K562 (cell line): ENCODE results near the gene RNF150. TPM values are rescaled to one million over a fixed set of nuclear protein-coding genes. Genes with fewer than 3 reads are reported as not detected.

Experiments
- ATAC-seq: fragments of 200-7000 bp; cut with Tn5 transposase; 3 replicates; pipeline ENCODE4 v1.9.1; 2020; ENCODE audit warnings: moderate library complexity
- BruUV-seq: library from RNA; stranded (reverse); fragments of 400-500 nt; replicated peaks from 2 replicates; lab custom pipeline; 2021; lab: Mats Ljungman, UMichigan
- CTCF ChIA-PET: fragments of 300-600 bp; formaldehyde crosslinking; extraction: SDS; loops from one replicate; lab custom pipeline; 2021; ENCODE audit warnings: low intra/inter-chr PET ratio; lab: Yijun Ruan, JAX
- POLR2A ChIA-PET: fragments of 300-600, 350-650 bp; sonication (Branson Sonifier 250); formaldehyde crosslinking; extraction: SDS; loops from one replicate; lab custom pipeline; 2021; ENCODE audit warnings: antibody characterized with exemption, inconsistent platforms; lab: Yijun Ruan, JAX
- DNase-seq, 4 experiments: peaks; one replicate each; pipeline versions ENCODE4 v3.0.0 to v3.0.0-alpha.2; 2011 to 2018; ENCODE audit warnings: low spot score in 3 of 4, mixed read lengths in 3 of 4; ENCODE audit errors: extremely low read depth in 1 of 4
- FAIRE-seq: peaks from 2 replicates; lab custom pipeline; 2011; peaks lifted over from hg19 to GRCh38; lab: Jason Lieb, UNC
- H2AFZ ChIP-seq: 2 replicates; pipeline ENCODE4 v1.6.0; 2011; ENCODE audit warnings: low read depth, low read length, control low read depth, inconsistent platforms
- H3K27ac ChIP-seq: fragments of 200-600 bp; 3 replicates; pipeline ENCODE4 v1.8.0; 2011; ENCODE audit warnings: low read depth, mild to moderate bottlenecking, control low read depth, inconsistent platforms, low read length, moderate library complexity, mixed read lengths; ENCODE audit errors: extremely low read depth
- H3K27me3 ChIP-seq, 2 experiments: fragments of 300-600 bp in 1 of 2; 2 replicates in 1 of 2; 3 replicates in 1 of 2; pipeline versions ENCODE4 v1.6.0 to v1.8.0; 2011; ENCODE audit warnings: inconsistent platforms in 2 of 2, low read length in 2 of 2, mild to moderate bottlenecking in 1 of 2, mixed read lengths in 1 of 2, moderate library complexity in 1 of 2; ENCODE audit not compliant: control insufficient read depth in 2 of 2, insufficient read depth in 2 of 2
- H3K36me3 ChIP-seq: fragments of 300-600 bp; 3 replicates; pipeline ENCODE4 v1.8.0; 2011; ENCODE audit warnings: mild to moderate bottlenecking, low read length, inconsistent platforms; ENCODE audit not compliant: control insufficient read depth, insufficient read depth
- H3K4me1 ChIP-seq, 2 experiments: fragments of 200-600 bp in 1 of 2; replicated peaks in 1 of 2; 2 replicates in 1 of 2; 3 replicates in 1 of 2; pipeline versions ENCODE4 v1.5.1 to v1.8.0; 2011; ENCODE audit warnings: inconsistent platforms in 2 of 2, low read length in 2 of 2, mild to moderate bottlenecking in 1 of 2, mixed read lengths in 1 of 2, moderate library complexity in 1 of 2; ENCODE audit not compliant: control insufficient read depth in 2 of 2, insufficient read depth in 2 of 2
- H3K4me2 ChIP-seq: 2 replicates; pipeline ENCODE4 v1.6.1; 2011; ENCODE audit warnings: low read length, control low read depth, inconsistent platforms, mixed read lengths; ENCODE audit not compliant: insufficient read depth
- H3K4me3 ChIP-seq: fragments of 200-600 bp; sonication (generic), shearing (Covaris generic); 2 replicates; pipeline ENCODE4 v1.5.1; 2016; ENCODE audit warnings: control low read depth, inconsistent platforms
- H3K79me2 ChIP-seq: fragments of 200-600 bp; 3 replicates; pipeline ENCODE4 v1.8.0; 2011; ENCODE audit warnings: low read length, inconsistent platforms; ENCODE audit not compliant: control insufficient read depth, insufficient read depth
- H3K9ac ChIP-seq, 2 experiments: 2 replicates each; pipeline versions ENCODE4 v1.6.0 to v1.6.1; 2011; ENCODE audit warnings: low read depth in 2 of 2, low read length in 2 of 2, control low read depth in 1 of 2, inconsistent platforms in 1 of 2, mild to moderate bottlenecking in 1 of 2, mixed read lengths in 1 of 2; ENCODE audit not compliant: insufficient read depth in 1 of 2
- H3K9me1 ChIP-seq: one replicate; pipeline ENCODE4 v1.6.0; 2011; ENCODE audit warnings: inconsistent platforms, mild to moderate bottlenecking, low read length, moderate library complexity; ENCODE audit not compliant: control insufficient read depth, insufficient read depth
- H3K9me3 ChIP-seq: replicated peaks from 2 replicates; pipeline ENCODE4 v1.5.1; 2011; ENCODE audit warnings: low read depth, low read length, inconsistent platforms; ENCODE audit not compliant: control insufficient read depth, insufficient read depth
- H4K20me1 ChIP-seq: replicated peaks from 2 replicates; pipeline ENCODE4 v1.6.1; 2011; ENCODE audit warnings: low read length, inconsistent platforms, mixed read lengths; ENCODE audit not compliant: control insufficient read depth, insufficient read depth
- BRF2 ChIP-seq: IDR thresholded peaks from 3 replicates; pipeline ENCODE4 v1.6.1; 2011; ENCODE audit warnings: borderline replicate concordance, mild to moderate bottlenecking; ENCODE audit not compliant: insufficient read length, insufficient read depth
- CC2D1A ChIP-seq: fragments of 450-650 bp; IDR thresholded peaks from 2 replicates; pipeline ENCODE4 v1.6.1; 2017; ENCODE audit warnings: mild to moderate bottlenecking
- FOXJ2 ChIP-seq: fragments of 200-800 bp; sonication (Bioruptor generic); IDR thresholded peaks from 2 replicates; pipeline ENCODE4 v1.6.1; 2016; ENCODE audit warnings: missing genetic modification characterization, missing compliant biosample characterization
- FOXM1 ChIP-seq, 2 experiments: fragments of 450-650 bp in 1 of 2; sonication (generic) in 1 of 2; formaldehyde crosslinking in 1 of 2; IDR thresholded peaks; 2 replicates each; pipeline versions ENCODE4 v1.6.1 to v1.9.0; 2017 to 2022; ENCODE audit warnings: low read depth in 2 of 2, mild to moderate bottlenecking in 2 of 2, missing genetic modification reagents in 1 of 2, moderate library complexity in 1 of 2
- KDM4B ChIP-seq, 2 experiments: fragments of 450-650 bp in 1 of 2; sonication (generic) in 1 of 2; IDR thresholded peaks; 2 replicates each; pipeline ENCODE4 v1.6.1; 2016 to 2017; ENCODE audit warnings: borderline replicate concordance in 2 of 2, antibody characterized with exemption in 1 of 2, low read depth in 1 of 2, mild to moderate bottlenecking in 1 of 2
- KHSRP ChIP-seq: fragments of 450-650 bp; IDR thresholded peaks from 2 replicates; pipeline ENCODE4 v1.6.1; 2017
- RBM22 ChIP-seq: fragments of 200-400 bp; formaldehyde crosslinking; IDR thresholded peaks from 2 replicates; pipeline ENCODE4 v1.6.1; 2018; ENCODE audit warnings: low read length, low read depth; ENCODE audit not compliant: poor library complexity, severe bottlenecking
- SMAD3 ChIP-seq: fragments of 450-650 bp; formaldehyde crosslinking; conservative IDR thresholded peaks from 2 replicates; pipeline ENCODE4 v1.4.0; 2020; ENCODE audit warnings: mild to moderate bottlenecking
- SRSF7 ChIP-seq: fragments of 200-400 bp; formaldehyde crosslinking; optimal IDR thresholded peaks from 2 replicates; pipeline ENCODE3; 2017; ENCODE audit warnings: mild to moderate bottlenecking, low read depth, low read length
- XRCC3 ChIP-seq: fragments of 450-650 bp; IDR thresholded peaks from 2 replicates; pipeline ENCODE4 v1.6.1; 2017; ENCODE audit warnings: mild to moderate bottlenecking, moderate library complexity
- ZNF121 ChIP-seq: sonication (generic); formaldehyde crosslinking; conservative IDR thresholded peaks from 2 replicates; pipeline ENCODE4 v1.8.0; 2022; ENCODE audit warnings: missing genetic modification reagents
- ZNF584 ChIP-seq: fragments of 200-800 bp; sonication (Bioruptor generic); IDR thresholded peaks from 2 replicates; pipeline ENCODE4 v1.6.1; 2016; ENCODE audit warnings: low read depth, mild to moderate bottlenecking, missing genetic modification characterization, missing compliant biosample characterization
- ZNF696 ChIP-seq: fragments of 250-450 bp; sonication (Bioruptor Pico); conservative IDR thresholded peaks from 2 replicates; pipeline ENCODE4 v1.4.0; 2020; ENCODE audit warnings: mild to moderate bottlenecking, moderate library complexity
- ZNF79 ChIP-seq: fragments of 250-450 bp; sonication (Bioruptor Pico); IDR thresholded peaks from 2 replicates; pipeline ENCODE4 v1.4.0; 2020; ENCODE audit warnings: low read depth, mild to moderate bottlenecking, moderate library complexity
- ZNF830 ChIP-seq: fragments of 250-450 bp; sonication (Bioruptor Pico); IDR thresholded peaks from 2 replicates; pipeline ENCODE4 v1.5.0; 2021; ENCODE audit warnings: mild to moderate bottlenecking
- WGBS: fragments of 100-300 bp; shearing (Covaris generic); methylation state at CpG from one replicate; pipeline ENCODE4 v1.1.6; 2016; ENCODE audit warnings: low coverage, mixed read lengths; ENCODE audit not compliant: insufficient coverage; ENCODE audit errors: missing lambda C conversion rate; 5-methylcytosine and 5-hydroxymethylcytosine counted together
- in situ Hi-C: fragments of 300-500 bp; cut with MboI; formaldehyde crosslinking; loops from 4 replicates; pipeline ENCODE4 v1.15.0; 2018; ENCODE audit warnings: inconsistent platforms, mixed read lengths
- intact Hi-C: fragments of 100-400 bp; cut with micrococcal nuclease; formaldehyde crosslinking; loops from 2 replicates; pipeline ENCODE4 v1.14.2; 2022
- polyA plus RNA-seq, 8 experiments: library from polyadenylated mRNA; depleted of rRNA in 4 of 8; stranded (reverse) in 5 of 8; unstranded in 3 of 8; fragments of >200 nt; fragmentation: Nextera tagmentation in 2 of 8; fragmentation: Illumina TruSeq in 1 of 8; extraction: Ambion mirVana in 2 of 8; extraction: Trizol in 1 of 8; gene quantifications; 2 replicates each; pipeline versions ENCODE4 v1.2.1 to v1.2.3, GENCODE V29; 2011 to 2014; ENCODE audit warnings: inconsistent platforms in 1 of 8, missing spikeins in 1 of 8
- total RNA-seq, 7 experiments: library from RNA; depleted of rRNA in 6 of 7; stranded (reverse); fragments of >200 nt in 6 of 7; fragmentation: Illumina TruSeq in 2 of 7; extraction: Trizol in 2 of 7; gene quantifications; 2 replicates each; pipeline versions ENCODE4 v1.2.1 to v1.2.3, GENCODE V29; 2011 to 2021; ENCODE audit warnings: low replicate concordance in 1 of 7
- TF ChIP-seq, protein P1 (sequence below): fragments of 450-650 bp; IDR thresholded peaks from 2 replicates; pipeline ENCODE4 v1.6.1; 2018; ENCODE audit not compliant: partially characterized antibody

The RNF150 gene
- total and polyA plus RNA-seq, 9 of the 15 experiments (the other 6 are each of a cell fraction or from before 2014, with no cell fraction given), result 0.09 TPM; not detected in 8

DNA sequence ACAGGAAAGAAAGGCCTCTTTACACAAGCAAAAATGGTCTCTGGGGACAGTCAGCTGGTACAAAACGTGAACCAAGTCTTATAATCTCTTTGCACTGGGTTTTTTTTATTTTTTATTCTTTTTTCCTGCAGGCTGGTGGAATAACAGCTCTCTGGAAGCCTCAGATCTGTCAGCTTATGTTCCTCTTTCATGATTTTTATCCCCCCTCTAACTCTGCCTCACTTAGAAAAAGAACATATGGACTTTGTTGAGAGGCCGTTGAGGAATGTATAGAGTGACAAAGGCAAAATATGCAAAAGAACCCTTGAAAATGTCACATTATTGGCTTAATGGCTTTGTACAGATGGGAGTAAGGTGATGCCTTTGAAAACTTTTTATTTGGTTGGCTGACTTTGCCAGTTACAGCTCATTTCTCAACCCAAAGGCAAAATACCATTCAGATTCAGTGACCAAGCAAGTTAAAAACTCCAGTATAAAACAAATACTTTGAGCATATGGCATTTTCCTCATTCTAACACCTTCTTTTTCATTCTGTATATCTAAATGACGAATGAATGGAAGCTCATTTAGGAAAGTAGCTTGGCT, 111.1 kb downstream of the RNF150 start (continued):
- TF ChIP-seq ZNF79 (no peak), CC2D1A (no peak)

DNA sequence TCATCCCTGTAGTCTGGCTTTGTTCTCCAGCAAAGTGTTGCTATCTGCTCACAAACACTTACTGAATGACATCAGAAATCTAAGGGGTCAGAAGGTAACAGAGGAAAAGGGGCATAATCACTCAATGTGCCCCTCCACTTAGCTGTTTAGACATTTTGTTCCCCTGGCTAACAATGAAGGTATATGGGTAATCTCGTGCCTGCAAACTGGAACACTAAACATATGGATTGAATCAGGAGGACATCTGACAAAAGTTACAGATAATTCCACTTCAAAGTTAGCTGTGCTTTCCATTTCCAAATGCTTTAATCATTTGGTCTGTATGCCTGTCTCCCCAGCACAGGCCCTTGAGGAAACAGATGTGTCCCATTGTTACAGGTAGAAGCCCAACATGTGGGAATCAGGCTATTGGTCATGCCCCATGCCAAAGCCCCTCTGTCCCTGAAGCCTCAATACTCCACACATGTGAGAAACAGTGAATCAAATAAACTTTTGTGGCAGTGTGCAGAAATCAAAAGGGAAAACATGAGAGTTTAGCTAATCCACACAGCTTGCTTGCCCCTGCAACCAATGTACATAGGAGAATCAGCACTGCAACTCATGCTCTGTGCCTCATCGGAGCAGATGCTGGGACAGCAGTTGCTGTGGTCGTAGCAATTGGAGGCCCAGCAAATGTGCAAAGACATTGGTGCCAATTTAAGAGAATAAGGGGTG, 111.7 kb downstream of the RNF150 start:
- Histone ChIP-seq H2AFZ (no peak overlapping the region), H3K27ac (no peak overlapping the region), H3K9me3 (no peaks in the 10 kb centered on the region), H4K20me1 (no peaks in the 10 kb centered on the region), H3K36me3 (no peaks in the 10 kb centered on the region), H3K9me1 (no peaks in the 10 kb centered on the region), H3K4me1 (no peaks in the 10 kb centered on the region), H3K79me2 (no peaks in the 10 kb centered on the region), H3K4me3 (no peak overlapping the region), H3K27me3 (no peaks in the 10 kb centered on the region), H3K4me2 (no peak overlapping the region), H3K9ac (no peak overlapping the region)
- in situ Hi-C loops, result no loop called here
- ChIA-PET POLR2A (interaction anchor here (0.5 kb wide), 1 partner anchor 16 kb away, joined by 3 read pairs; no protein-coding TSS in a partner anchor), CTCF (no interaction called here)
- FAIRE-seq (no peak), ATAC-seq (no peak), DNase-seq (no peak)
- WGBS, result 11% methylated on average over 3 of the region's 3 CpGs
- intact Hi-C loops, result no loop called here
- BruUV-seq, result no TSS peak
- TF ChIP-seq SRSF7, result no peak
- TF ChIP-seq, protein P1, sequence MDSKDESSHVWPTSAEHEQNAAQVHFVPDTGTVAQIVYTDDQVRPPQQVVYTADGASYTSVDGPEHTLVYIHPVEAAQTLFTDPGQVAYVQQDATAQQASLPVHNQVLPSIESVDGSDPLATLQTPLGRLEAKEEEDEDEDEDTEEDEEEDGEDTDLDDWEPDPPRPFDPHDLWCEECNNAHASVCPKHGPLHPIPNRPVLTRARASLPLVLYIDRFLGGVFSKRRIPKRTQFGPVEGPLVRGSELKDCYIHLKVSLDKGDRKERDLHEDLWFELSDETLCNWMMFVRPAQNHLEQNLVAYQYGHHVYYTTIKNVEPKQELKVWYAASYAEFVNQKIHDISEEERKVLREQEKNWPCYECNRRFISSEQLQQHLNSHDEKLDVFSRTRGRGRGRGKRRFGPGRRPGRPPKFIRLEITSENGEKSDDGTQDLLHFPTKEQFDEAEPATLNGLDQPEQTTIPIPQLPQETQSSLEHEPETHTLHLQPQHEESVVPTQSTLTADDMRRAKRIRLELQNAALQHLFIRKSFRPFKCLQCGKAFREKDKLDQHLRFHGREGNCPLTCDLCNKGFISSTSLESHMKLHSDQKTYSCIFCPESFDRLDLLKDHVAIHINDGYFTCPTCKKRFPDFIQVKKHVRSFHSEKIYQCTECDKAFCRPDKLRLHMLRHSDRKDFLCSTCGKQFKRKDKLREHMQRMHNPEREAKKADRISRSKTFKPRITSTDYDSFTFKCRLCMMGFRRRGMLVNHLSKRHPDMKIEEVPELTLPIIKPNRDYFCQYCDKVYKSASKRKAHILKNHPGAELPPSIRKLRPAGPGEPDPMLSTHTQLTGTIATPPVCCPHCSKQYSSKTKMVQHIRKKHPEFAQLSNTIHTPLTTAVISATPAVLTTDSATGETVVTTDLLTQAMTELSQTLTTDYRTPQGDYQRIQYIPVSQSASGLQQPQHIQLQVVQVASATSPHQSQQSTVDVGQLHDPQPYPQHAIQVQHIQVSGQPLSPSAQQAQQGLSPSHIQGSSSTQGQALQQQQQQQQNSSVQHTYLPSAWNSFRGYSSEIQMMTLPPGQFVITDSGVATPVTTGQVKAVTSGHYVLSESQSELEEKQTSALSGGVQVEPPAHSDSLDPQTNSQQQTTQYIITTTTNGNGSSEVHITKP, result no peak
- no peak for TF ChIP-seq ZNF584 (CRISPR knock-in tag)
- no peak for TF ChIP-seq ZNF121 (CRISPR knock-in tag)
- TF ChIP-seq FOXM1 (IDR thresholded peaks at IDR 0.05; ENCODE audit: low read depth), result no peak
- no peak for TF ChIP-seq FOXM1 (CRISPR knock-in tag; IDR thresholded peaks at IDR 0.05; ENCODE audit: low read depth)
- TF ChIP-seq ZNF830 (CRISPR knock-in tag), result no peak
- no peak for TF ChIP-seq SMAD3 (CRISPR knock-in tag)
- TF ChIP-seq ZNF696 (CRISPR knock-in tag), result no peak
- TF ChIP-seq RBM22, result no peak
- TF ChIP-seq FOXJ2 (tag), result no peak
- TF ChIP-seq XRCC3, result no peak
- no peak for TF ChIP-seq KDM4B (IDR thresholded peaks at IDR 0.05; ENCODE audit: borderline replicate concordance in 2 of 2, low read depth in 1 of 2)
- TF ChIP-seq KHSRP, result no peak
- no peak for TF ChIP-seq BRF2
